ENCODE data around the gene PDAP1. TPM values are rescaled to one million over a fixed set of nuclear protein-coding genes. Genes with fewer than 3 reads are reported as not detected.
A peak's percentile ranks its signal among the peaks of the same experiment; 100 is the strongest.

PDAP1 gene
- total and polyA plus RNA-seq, 9 of the 15 experiments (the other 6 are each of a cell fraction or from before 2014, with no cell fraction given), result 10.2 to 315 (median 129) TPM

DNA sequence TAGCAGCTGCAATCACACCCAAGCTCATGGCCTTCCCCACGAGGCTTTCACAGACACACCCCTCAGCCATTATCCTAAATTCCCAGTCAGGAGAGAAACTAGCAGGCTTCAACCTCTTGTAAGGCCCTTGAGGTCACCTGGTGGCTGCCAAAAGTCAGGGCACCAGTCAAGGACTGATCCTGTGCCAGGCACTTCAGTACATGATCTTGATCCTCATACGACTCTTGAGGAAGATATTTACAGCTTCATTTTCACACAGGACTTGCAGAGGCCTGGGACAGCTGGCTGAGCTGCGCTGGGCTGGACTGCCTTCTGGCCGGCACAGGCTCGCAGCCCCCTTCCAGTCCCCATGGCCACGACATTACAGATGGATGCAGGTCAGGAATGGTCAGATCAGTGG, 8.8 kb downstream of the PDAP1 start:
- FAIRE-seq (no peak), ATAC-seq (no peak), DNase-seq (ENCODE audit: extremely low read depth in 1 of 4, low spot score in 3 of 4) (no peak)
- H3K27me3 ChIP-seq (ENCODE audit: control insufficient read depth in 2 of 2, insufficient read depth in 2 of 2, low read length in 2 of 2), result no peaks in the 10 kb centered on the region
- CTCF ChIA-PET (ENCODE audit: low intra/inter-chr PET ratio), result no interaction called here
- in situ Hi-C loops (cut with MboI) (no loop called here), intact Hi-C loops (cut with micrococcal nuclease) (no loop called here)
- H3K79me2 ChIP-seq (ENCODE audit: control insufficient read depth, insufficient read depth, low read length), result peaks cover 10% of the 10 kb centered on the region
- no TSS peak for BruUV-seq (replicated peaks)
- WGBS (ENCODE audit: insufficient coverage, low coverage, missing lambda C conversion rate), result 85% methylated on average over 6 of the region's 6 CpGs
- POLR2A ChIA-PET, result interaction anchor here (0.5 to 4.0 kb wide), 8 partner anchors 9 to 411 kb away, joined by 3 to 50 read pairs (median 4); partner anchors contain the start of genes BUD31 and PDAP1
- peaks cover 32% of the 10 kb centered on the region; the same call in 1 of the 2 replicates for H4K20me1 ChIP-seq (replicated peaks; ENCODE audit: control insufficient read depth, insufficient read depth, low read length)
- H3K4me1 ChIP-seq (replicated peaks in 1 of 2; ENCODE audit: control insufficient read depth in 2 of 2, insufficient read depth in 2 of 2, low read length in 2 of 2), result peaks cover 0 to 10% of the 10 kb centered on the region in 2 experiments; a peak in 2 of 5 replicates
- no peaks in the 10 kb centered on the region for H3K9me3 ChIP-seq (replicated peaks; ENCODE audit: control insufficient read depth, insufficient read depth, low read depth, low read length)
- H2AFZ ChIP-seq (ENCODE audit: low read depth, low read length), result no peak overlapping the region
- H3K27ac ChIP-seq (ENCODE audit: extremely low read depth, low read depth, low read length), result no peak overlapping the region
- no peak overlapping the region for H3K4me3 ChIP-seq
- no peaks in the 10 kb centered on the region for H3K9me1 ChIP-seq (ENCODE audit: control insufficient read depth, insufficient read depth, low read length)
- no peak overlapping the region for H3K4me2 ChIP-seq (ENCODE audit: insufficient read depth, low read length)
- peaks cover 95% of the 10 kb centered on the region for H3K36me3 ChIP-seq (ENCODE audit: control insufficient read depth, insufficient read depth, low read length)
- TF ChIP-seq TARDBP (IDR thresholded peaks at IDR 0.05) (no peak), REST (IDR thresholded peaks at IDR 0.05; ENCODE audit: borderline replicate concordance) (no peak), REST (CRISPR knock-in tag; IDR thresholded peaks at IDR 0.05; ENCODE audit: low read depth) (no peak), ZBTB33 (CRISPR knock-in tag; IDR thresholded peaks at IDR 0.05) (no peak), BRD4 (IDR thresholded peaks at IDR 0.05) (no peak), PHB (CRISPR knock-in tag; IDR thresholded peaks at IDR 0.05) (no peak), POLR2G (IDR thresholded peaks at IDR 0.05; ENCODE audit: low read depth, low read length) (peak; percentile 39; the same call in 1 of the 2 replicates), ZNF175 (CRISPR knock-in tag; IDR thresholded peaks at IDR 0.05; ENCODE audit: low read depth) (no peak)
- TF ChIP-seq, protein P1, sequence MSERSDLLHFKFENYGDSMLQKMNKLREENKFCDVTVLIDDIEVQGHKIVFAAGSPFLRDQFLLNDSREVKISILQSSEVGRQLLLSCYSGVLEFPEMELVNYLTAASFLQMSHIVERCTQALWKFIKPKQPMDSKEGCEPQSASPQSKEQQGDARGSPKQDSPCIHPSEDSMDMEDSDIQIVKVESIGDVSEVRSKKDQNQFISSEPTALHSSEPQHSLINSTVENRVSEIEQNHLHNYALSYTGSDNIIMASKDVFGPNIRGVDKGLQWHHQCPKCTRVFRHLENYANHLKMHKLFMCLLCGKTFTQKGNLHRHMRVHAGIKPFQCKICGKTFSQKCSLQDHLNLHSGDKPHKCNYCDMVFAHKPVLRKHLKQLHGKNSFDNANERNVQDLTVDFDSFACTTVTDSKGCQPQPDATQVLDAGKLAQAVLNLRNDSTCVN (CRISPR knock-in tag; IDR thresholded peaks at IDR 0.05), result no peak
- no peak overlapping the region for H3K9ac ChIP-seq (ENCODE audit: insufficient read depth in 1 of 2, low read depth in 2 of 2, low read length in 2 of 2)

All from K562 (cell line).